Right ventricle myocardium inferior (tissue), 1 donor: Measurements from ENCODE around the gene MPPED1. TPM values are rescaled to one million over a fixed set of nuclear protein-coding genes. Genes with fewer than 3 reads are reported as not detected.

Experiments used
- ATAC-seq: fragments of 200-7000 bp; cut with Tn5 transposase; one replicate; pipeline ENCODE4 v1.9.1; 2020; ENCODE audit warnings: mild to moderate bottlenecking, moderate library complexity
- DNase-seq: peaks from one replicate; pipeline ENCODE4 v3.0.0; 2021; ENCODE audit errors: missing footprints
- intact Hi-C: fragments of 100-400 bp; cut with DNase I; formaldehyde crosslinking; loops from one replicate; pipeline ENCODE4 v1.11.0; 2022
- long read RNA-seq: library from polyadenylated mRNA; unstranded; transcript quantifications from one replicate; pipeline ENCODE4 v2.0.0, GENCODE V29; 2021
- total RNA-seq: library from RNA; stranded (reverse); fragmentation: NEBNext Ultra II Directional; extraction: Animal tissue kit (Norgen Biotek cat#: 25700); gene quantifications from one replicate; pipeline ENCODE4 v1.2.1, GENCODE V29; 2021
- donor health status: DM: no; HTN: yes; CAD: no; lungs with severe emphysema.

MPPED1 gene
- total RNA-seq = not detected
- long read RNA-seq = 0 reads

- intact Hi-C loops = no loop called here
- no peak for ATAC-seq
- no peak for DNase-seq
Measured at GRCh38 chr22:43411869-43412807, at the start of gene MPPED1. Gene MPPED1, plus strand, starts transcription at chr22:43412014. Its CDS starts 12,972 bp downstream, at chr22:43424986.

DNA sequence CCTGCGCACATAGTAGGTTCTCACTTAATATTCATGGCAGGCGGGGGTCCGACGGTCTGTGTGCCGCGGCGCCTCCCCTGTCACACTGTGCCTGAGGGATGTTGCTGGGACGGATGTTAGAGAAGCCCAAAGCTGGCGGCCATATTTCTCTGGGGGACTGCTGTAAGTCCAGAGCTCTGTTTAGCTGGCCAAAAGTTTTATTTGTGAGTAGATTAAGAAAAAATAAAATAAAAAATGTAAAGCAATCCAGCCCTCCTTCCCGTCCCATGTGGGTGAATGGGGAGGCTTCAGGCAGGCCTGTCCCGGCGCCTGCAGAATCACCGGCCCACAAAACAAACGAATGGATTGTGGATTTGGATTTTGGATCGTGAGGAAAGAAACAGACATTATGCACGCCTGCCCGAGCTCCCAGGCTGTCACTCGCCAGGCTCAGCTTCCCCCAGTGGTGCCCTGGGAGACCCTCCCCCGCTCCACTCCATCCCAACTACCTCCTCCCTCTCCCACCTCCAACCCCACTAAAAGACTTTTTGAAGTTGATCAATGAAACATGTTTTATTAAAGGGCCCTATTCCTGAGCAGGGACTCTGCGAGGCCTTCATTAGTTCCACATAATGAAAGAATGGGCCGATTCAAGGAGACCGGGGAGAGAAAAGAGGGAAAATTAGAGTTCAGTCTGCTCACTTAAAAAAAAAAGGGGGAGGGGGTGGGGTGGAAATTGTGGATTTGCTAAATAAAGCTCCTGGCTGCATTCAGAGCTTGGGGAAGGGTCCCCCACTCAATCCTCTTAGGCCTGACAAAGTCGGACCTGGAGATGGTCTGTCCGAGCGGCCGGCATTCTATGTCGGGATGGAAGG lies 48.3 kb upstream of the MPPED1 start:
- intact Hi-C loops = no loop called here
- ATAC-seq (no peak), DNase-seq (no peak)

DNA sequence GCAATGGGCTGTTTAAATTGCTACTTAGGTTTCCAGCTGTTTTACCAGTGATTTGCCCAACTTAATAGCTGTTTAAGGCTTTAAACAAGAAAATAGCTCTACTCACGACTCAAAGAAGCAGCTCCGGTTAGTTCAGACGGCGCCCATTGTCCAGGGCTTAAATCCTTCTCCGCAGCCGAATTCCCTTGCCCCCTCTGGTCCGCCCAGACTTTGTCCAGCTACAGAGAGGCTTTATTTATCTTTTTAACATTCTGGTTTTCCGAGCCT lies 47.7 kb upstream of the MPPED1 start:
- intact Hi-C loops = no loop called here
- DNase-seq = no peak
- ATAC-seq = no peak

DNA sequence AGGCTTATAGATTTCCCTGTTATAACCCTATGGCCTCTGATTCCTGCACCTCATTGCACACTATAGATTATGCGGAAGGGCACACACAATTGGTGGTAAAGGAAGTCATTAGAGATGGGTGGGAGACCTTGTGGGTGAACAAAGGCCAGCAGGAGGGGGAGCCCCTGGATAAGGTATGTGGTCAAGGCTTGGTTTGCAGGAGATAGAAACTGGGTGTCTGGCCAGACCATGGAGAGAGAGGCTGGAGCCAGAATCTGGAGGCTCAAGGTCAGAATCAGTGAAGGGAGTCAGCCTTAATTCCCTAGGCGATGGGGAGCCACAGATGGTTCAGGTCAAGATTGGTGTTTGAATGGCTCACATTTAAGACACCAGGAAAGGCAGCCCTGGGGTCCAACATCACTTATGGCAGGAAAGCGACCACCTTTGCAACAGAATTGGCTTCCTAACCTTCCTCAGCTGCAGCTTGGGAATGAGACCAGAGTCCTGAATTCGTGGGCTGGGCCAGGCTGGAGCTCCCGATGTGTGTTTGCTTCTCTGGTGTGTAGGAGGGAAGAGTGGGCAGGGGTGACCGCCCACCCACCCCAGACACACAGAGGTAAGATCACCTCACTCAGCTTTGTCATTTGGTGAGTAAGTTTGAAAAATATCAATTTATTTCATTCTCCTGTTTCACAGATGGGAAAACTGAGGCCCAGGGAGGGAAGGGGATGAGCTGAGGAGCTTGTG lies 45.9 kb upstream of the MPPED1 start:
- intact Hi-C loops = no loop called here
- no peak for ATAC-seq
- no peak for DNase-seq

DNA sequence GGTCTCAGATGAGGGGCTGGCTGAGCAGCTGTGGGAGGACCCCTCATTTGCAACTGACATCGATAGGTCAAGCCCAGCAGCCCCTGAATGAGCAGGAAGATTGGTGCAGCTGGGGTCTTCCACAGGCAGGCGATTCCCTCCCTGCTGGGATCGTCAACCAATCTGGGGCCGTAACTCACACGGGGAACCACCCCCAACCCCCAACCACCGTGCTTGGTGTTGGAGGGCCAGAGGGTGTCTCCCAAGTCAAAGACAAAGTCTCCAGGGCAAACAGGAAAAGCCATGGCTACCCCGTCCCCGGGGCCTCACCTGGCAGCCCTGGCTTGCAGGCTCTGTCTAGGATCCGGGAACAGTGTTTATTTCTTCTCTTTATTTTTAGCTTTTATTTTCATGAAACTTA lies 41.8 kb upstream of the MPPED1 start:
- ATAC-seq (no peak), DNase-seq (no peak)
- intact Hi-C loops = no loop called here

DNA sequence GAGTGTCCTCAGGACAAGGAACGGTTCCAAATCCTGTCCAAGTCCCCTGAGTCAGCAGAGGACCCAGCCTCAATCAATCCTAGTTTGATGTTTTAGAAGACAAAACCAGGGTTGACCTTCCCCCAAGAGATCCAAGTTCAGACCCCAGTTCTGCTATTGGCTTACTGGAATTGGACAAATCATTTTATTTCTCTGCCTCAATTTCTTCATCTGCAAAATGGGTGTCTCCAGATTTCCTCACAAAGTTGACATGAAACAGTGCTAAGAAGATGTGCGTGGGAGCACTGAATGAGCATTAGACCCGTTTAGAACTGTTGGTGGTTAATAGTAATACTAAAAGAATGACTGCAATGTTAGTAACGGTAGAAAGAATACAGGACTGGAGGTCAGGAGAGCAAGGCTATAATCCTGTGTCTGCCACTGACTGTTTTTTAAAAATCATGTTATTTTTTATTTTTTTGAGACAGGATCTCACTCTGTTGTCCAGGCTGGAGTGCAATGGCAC lies 35.8 kb upstream of the MPPED1 start:
- intact Hi-C loops = no loop called here
- ATAC-seq (no peak), DNase-seq (no peak)

DNA sequence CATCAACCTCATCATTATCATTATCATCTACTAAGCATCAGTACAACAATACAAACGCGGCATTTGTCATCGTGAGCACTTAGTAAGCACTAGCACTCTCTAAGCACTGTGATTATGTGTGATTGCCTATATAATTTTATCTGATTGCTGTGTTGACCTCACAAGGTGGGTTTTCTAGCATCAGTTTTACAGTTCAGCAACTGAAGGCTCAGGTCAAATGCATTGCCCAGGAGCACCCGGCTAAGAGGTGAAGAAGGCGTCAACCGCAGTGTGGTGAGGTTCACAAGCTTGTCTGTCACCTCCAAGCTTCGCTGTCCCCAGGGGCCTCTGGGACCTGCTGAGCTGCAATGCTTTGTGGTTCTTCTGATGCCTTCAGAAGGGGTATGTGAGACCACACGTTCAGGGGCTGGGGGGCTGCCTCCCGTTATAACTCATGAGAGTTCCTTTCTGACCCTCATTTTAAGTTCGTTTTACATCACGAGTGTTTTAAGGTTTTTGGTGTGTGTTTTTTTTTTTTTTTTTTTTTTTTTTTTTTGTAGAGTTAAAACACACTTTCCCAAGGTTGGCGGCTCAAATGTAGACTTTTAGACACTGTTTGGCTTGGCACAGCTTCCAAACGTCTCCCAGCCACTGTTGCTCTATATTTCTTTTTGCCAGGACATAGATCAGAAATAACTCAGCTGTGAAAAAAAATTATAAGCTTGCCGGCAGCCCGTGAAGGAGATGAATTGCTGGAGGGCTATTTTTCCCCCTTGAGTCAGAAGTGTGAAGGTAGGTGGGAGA lies 34.9 kb upstream of the MPPED1 start:
- ATAC-seq (no peak), DNase-seq (no peak)
- intact Hi-C loops = no loop called here

DNA sequence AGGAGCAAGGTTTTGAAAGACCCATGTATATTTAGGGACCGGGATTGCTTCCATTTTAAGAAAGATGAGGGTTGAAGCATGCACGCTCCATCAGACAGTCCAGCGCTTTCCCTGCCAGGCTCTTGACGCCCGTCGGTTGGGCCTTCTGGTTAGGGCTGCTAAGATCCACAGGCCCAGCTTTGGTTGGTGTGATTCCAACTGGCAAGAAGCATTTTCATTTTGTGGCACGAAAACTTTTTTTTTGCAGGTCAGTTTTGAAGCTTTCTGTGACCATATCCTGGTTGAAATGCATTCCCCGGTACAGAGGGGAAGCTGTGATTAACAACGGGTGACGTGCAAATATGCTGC lies 34.3 kb upstream of the MPPED1 start:
- DNase-seq (no peak), ATAC-seq (no peak)
- intact Hi-C loops = no loop called here

DNA sequence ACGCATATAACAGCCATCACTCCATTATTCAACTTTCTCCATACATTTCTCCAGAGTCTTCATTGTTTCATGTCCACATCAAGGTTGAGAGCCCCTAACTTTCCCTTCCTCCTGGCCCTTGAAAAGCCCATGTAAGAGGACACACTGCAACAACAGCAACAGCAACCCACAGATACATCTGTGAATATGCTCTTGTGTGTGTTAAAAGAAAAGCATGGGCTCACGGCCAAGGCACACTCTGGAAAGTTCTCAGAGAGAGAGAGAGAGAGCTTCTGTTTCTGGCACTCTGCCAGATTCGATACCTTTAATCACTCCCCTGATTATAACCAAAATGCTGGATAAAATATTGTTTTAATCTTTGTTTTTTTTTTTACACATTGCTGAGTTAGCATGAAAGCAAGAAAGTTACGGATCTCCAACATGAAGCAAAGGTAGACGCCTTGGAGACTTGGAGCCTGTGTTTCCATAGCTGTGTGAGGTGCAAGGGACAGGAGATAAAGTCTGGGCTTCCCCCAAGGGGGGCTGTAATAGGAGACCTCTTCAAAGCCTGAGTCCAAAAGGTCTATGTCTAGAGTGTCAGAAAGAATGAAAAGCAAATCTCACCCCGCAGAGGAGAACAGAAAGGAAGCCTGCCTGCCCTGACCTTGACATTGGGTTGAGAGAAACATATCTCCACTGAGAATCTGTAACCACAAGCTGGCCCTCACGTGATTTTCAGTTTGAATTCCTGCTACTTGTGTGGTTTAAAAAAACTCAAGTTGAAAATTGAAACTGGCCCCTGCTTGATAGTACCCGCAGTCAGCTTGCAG lies 33.7 kb upstream of the MPPED1 start:
- ATAC-seq (no peak), DNase-seq (no peak)
- intact Hi-C loops = no loop called here

GRCh38 chr22:43381693-43382092 lies 30.1 kb upstream of the MPPED1 start:
- no peak for ATAC-seq
- intact Hi-C loops = no loop called here
- DNase-seq = no peak

- intact Hi-C loops = loop anchor here (1.0 to 5.0 kb wide), 4 partner anchors 111 to 1242 kb away; no protein-coding TSS in a partner anchor
- DNase-seq (no peak), ATAC-seq (no peak)
Measured at GRCh38 chr22:43384863-43385262, 27.0 kb upstream of the MPPED1 start.

DNA sequence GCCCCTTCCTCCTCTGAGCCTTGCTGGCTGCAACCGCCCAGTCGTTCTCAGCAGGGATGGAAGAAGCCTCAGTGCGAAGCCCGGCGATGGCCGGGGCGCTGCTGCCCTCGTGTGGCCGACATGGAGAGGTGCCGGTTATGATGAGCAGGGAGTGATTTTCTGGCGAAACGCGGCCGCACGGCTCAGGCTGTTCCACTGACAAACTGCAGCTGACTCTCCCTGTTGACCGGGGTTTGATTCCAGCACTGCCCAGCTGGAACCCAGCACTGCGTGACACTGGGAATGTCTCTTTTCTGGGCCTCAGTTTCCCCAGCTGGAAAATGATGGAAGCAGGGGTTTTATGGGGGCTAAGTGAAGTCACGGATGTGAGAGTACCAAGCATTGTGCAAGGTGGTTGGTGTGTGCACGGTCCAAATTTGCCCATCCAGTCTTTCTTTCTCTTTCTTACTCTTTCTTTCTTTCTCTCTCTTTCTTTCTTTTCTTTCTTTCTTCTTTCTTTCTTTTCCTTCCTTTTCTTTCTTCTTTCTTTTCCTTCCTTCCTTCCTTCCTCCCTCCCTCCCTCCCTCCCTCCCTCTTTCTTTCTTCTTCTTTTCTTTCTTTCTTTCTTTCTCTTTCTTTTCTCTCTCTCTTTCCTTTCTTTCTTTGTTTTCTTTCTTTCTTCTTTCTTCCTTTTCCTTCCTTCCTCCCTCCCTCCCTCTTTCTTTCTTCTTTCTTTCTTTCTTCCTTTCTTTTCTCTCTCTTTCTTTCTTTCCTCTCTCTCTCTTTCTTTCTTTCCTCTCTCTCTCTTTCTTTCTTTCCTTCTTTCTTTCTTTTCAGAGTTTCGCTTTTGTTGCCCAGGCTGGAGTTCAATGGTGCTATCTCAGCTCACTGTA lies 25.8 kb upstream of the MPPED1 start:
- intact Hi-C loops = loop anchor here (1.0 to 5.0 kb wide), 5 partner anchors 112 to 1241 kb away; no protein-coding TSS in a partner anchor
- peak; percentile 87 for ATAC-seq

GRCh38 chr22:43387815-43388214 lies 24.0 kb upstream of the MPPED1 start:
- DNase-seq (no peak), ATAC-seq (no peak)
- intact Hi-C loops = loop anchor here (1.0 to 5.0 kb wide), 4 partner anchors 409 to 1239 kb away; no protein-coding TSS in a partner anchor

More for the DNA sequence above, 25.8 kb upstream of the MPPED1 start:
- DNase-seq = peak; percentile 90

GRCh38 chr22:43388420-43388851 lies 23.4 kb upstream of the MPPED1 start:
- ATAC-seq (peak; percentile 66), DNase-seq (peak; percentile 90)
- intact Hi-C loops = loop anchor here (1.0 to 5.0 kb wide), 3 partner anchors 438 to 1239 kb away; no protein-coding TSS in a partner anchor

- DNase-seq = no peak
- no peak for ATAC-seq
- intact Hi-C loops = loop anchor here (5.0 kb wide), 2 partner anchors 498 to 1238 kb away; no protein-coding TSS in a partner anchor
Measured at GRCh38 chr22:43389227-43389836, 22.5 kb upstream of the MPPED1 start.

- ATAC-seq = no peak
- intact Hi-C loops = no loop called here
Measured at GRCh38 chr22:43390166-43390565, 21.6 kb upstream of the MPPED1 start.

More at GRCh38 chr22:43390166-43390565, 21.6 kb upstream of the MPPED1 start:
- DNase-seq = no peak
